HepG2 (cell line): ENCODE results near the gene STK32B. TPM values are rescaled to one million over a fixed set of nuclear protein-coding genes. Genes with fewer than 3 reads are reported as not detected.

Experiments used
- ATAC-seq: fragments of 200-7000 bp; cut with Tn5 transposase; 3 replicates; pipeline ENCODE4 v1.9.1; 2020; ENCODE audit warnings: mild to moderate bottlenecking, moderate library complexity
- BruUV-seq: library from RNA; stranded (reverse); fragments of 400-500 nt; replicated peaks from 2 replicates; lab custom pipeline; 2021; lab: Mats Ljungman, UMichigan
- CTCF ChIA-PET: fragments of 300-600 bp; formaldehyde crosslinking; extraction: SDS; loops from one replicate; lab custom pipeline; 2021; ENCODE audit warnings: low total read pairs, inconsistent platforms, low intra/inter-chr PET ratio; lab: Yijun Ruan, JAX
- POLR2A ChIA-PET: fragments of 350-600 bp; sonication (Branson Sonifier 250); formaldehyde crosslinking; loops from one replicate; lab custom pipeline; 2020; ENCODE audit warnings: antibody characterized with exemption, inconsistent platforms; lab: Yijun Ruan, JAX
- DNase-seq: peaks from one replicate; pipeline ENCODE4 v3.0.0-alpha.2; 2015; ENCODE audit warnings: low spot score
- FAIRE-seq: peaks from 3 replicates; lab custom pipeline; 2011; peaks lifted over from hg19 to GRCh38; lab: Jason Lieb, UNC
- H2AFZ ChIP-seq: one replicate; pipeline ENCODE4 v1.6.1; 2011; ENCODE audit warnings: low read length, inconsistent platforms
- H3K27ac ChIP-seq: fragments of 300-600 bp; 3 replicates; pipeline ENCODE4 v1.8.0; 2011; ENCODE audit warnings: mixed run types, mild to moderate bottlenecking, mixed read lengths, low read length, inconsistent platforms; ENCODE audit not compliant: insufficient read depth; ENCODE audit errors: extremely low read length
- H3K27me3 ChIP-seq, 2 experiments: fragments of 200-600 bp in 1 of 2; 2 replicates in 1 of 2; 3 replicates in 1 of 2; pipeline versions ENCODE4 v1.6.0 to v1.8.0; 2011; ENCODE audit warnings: low read length in 2 of 2, mild to moderate bottlenecking in 2 of 2, moderate library complexity in 2 of 2, inconsistent platforms in 1 of 2; ENCODE audit not compliant: insufficient read depth in 2 of 2, control insufficient read depth in 1 of 2
- H3K36me3 ChIP-seq, 2 experiments: fragments of 200-600 bp in 1 of 2; replicated peaks in 1 of 2; 2 replicates in 1 of 2; 3 replicates in 1 of 2; pipeline versions ENCODE4 v1.5.1 to v1.8.0; 2011; ENCODE audit warnings: low read length in 2 of 2, inconsistent platforms in 1 of 2; ENCODE audit not compliant: insufficient read depth in 2 of 2, control insufficient read depth in 1 of 2
- H3K4me1 ChIP-seq: 2 replicates; pipeline ENCODE4 v1.5.1; 2012; ENCODE audit warnings: low read length, inconsistent platforms; ENCODE audit not compliant: insufficient read depth
- H3K4me2 ChIP-seq: 2 replicates; pipeline ENCODE4 v1.6.0; 2011; ENCODE audit warnings: low read depth, low read length, inconsistent platforms
- H3K4me3 ChIP-seq, 3 experiments: fragments of 200-600 bp in 1 of 3; sonication (generic), shearing (Covaris generic) in 1 of 3; replicated peaks in 1 of 3; 2 replicates each; pipeline ENCODE4 v1.5.1; 2011 to 2016; ENCODE audit warnings: low read length in 3 of 3, inconsistent platforms in 2 of 3, low read depth in 2 of 3, mild to moderate bottlenecking in 2 of 3, control low read depth in 1 of 3, mixed read lengths in 1 of 3; ENCODE audit not compliant: insufficient read depth in 1 of 3
- H3K79me2 ChIP-seq: one replicate; pipeline ENCODE4 v1.6.1; 2011; ENCODE audit warnings: low read length, inconsistent platforms; ENCODE audit not compliant: insufficient read depth
- H3K9ac ChIP-seq: 2 replicates; pipeline ENCODE4 v1.6.0; 2011; ENCODE audit warnings: mild to moderate bottlenecking, low read depth, low read length, inconsistent platforms; ENCODE audit not compliant: insufficient read depth
- H3K9me3 ChIP-seq: 2 replicates; pipeline ENCODE4 v1.5.1; 2012; ENCODE audit warnings: mild to moderate bottlenecking, low read length
- H4K20me1 ChIP-seq: 2 replicates; pipeline ENCODE4 v1.6.0; 2011; ENCODE audit warnings: inconsistent platforms, mild to moderate bottlenecking, low read length, moderate library complexity; ENCODE audit not compliant: insufficient read depth
- CENPBD1 ChIP-seq: sonication (generic); formaldehyde crosslinking; IDR thresholded peaks from 2 replicates; pipeline ENCODE4 v1.8.0; 2022; ENCODE audit warnings: missing genetic modification reagents, low read depth, mild to moderate bottlenecking, borderline replicate concordance
- ETV5 ChIP-seq: IDR thresholded peaks from 2 replicates; pipeline ENCODE4 v1.6.1; 2018; ENCODE audit warnings: missing biosample characterization, missing genetic modification reagents, inconsistent platforms, borderline replicate concordance
- FOSL2 ChIP-seq: sonication (generic); formaldehyde crosslinking; IDR thresholded peaks from 2 replicates; pipeline ENCODE4 v1.4.0; 2020; ENCODE audit warnings: missing genetic modification reagents
- FOXM1 ChIP-seq: sonication (generic); formaldehyde crosslinking; IDR thresholded peaks from 2 replicates; pipeline ENCODE4 v1.5.0; 2020; ENCODE audit warnings: missing genetic modification reagents
- FOXO4 ChIP-seq: sonication (generic); formaldehyde crosslinking; conservative IDR thresholded peaks from 2 replicates; pipeline ENCODE4 v1.8.1; 2023; ENCODE audit warnings: missing genetic modification reagents
- NCOA1 ChIP-seq: sonication (generic); formaldehyde crosslinking; IDR thresholded peaks from 2 replicates; pipeline ENCODE4 v1.9.0; 2021; ENCODE audit warnings: missing genetic modification reagents
- RFX1 ChIP-seq: fragments of 450-650 bp; IDR thresholded peaks from 2 replicates; pipeline ENCODE4 v1.6.1; 2017
- SOX5 ChIP-seq: IDR thresholded peaks from 2 replicates; pipeline ENCODE4 v1.6.1; 2016; ENCODE audit warnings: borderline replicate concordance
- SRF ChIP-seq: IDR thresholded peaks from 2 replicates; pipeline ENCODE4 v1.6.1; 2011; ENCODE audit warnings: mild to moderate bottlenecking, low read depth, low read length, moderate library complexity
- TCF7 ChIP-seq: sonication (generic); IDR thresholded peaks from 2 replicates; pipeline ENCODE4 v1.6.1; 2016; ENCODE audit warnings: antibody characterized with exemption, low read depth
- ZBTB1 ChIP-seq: sonication (generic); formaldehyde crosslinking; IDR thresholded peaks from 2 replicates; pipeline ENCODE4 v1.4.0; 2020; ENCODE audit warnings: missing genetic modification reagents, borderline replicate concordance
- ZBTB26 ChIP-seq: IDR thresholded peaks from 2 replicates; pipeline ENCODE4 v1.6.1; 2016; ENCODE audit warnings: missing compliant biosample characterization, missing genetic modification reagents, borderline replicate concordance
- ZNF546 ChIP-seq: sonication (generic); formaldehyde crosslinking; conservative IDR thresholded peaks from 2 replicates; pipeline ENCODE4 v1.8.1; 2023; ENCODE audit warnings: mild to moderate bottlenecking, missing genetic modification reagents
- WGBS: methylation state at CpG from one replicate; pipeline ENCODE4 v1.1.6; 2017; ENCODE audit warnings: low lambda C conversion rate; 5-methylcytosine and 5-hydroxymethylcytosine counted together
- in situ Hi-C: cut with HindIII; loops from 2 replicates; pipeline ENCODE4 v1.10.0; 2017; ENCODE audit warnings: low pct_unique_long_range_greater_than_20kb; ENCODE audit not compliant: extremely low pct_ligation_motif_present
- intact Hi-C: fragments of 100-400 bp; cut with micrococcal nuclease; formaldehyde crosslinking; loops from one replicate; pipeline ENCODE4 v1.10.0; 2022; ENCODE audit not compliant: unreplicated experiment
- polyA plus RNA-seq, 8 experiments: library from polyadenylated mRNA; depleted of rRNA in 3 of 8; stranded (reverse) in 7 of 8; unstranded in 1 of 8; fragments of >200 nt; fragmentation: Illumina TruSeq in 4 of 8; extraction: Trizol in 4 of 8; gene quantifications; 2 replicates each; pipeline versions ENCODE4 v1.2.1 to v1.2.3, GENCODE V29; 2011 to 2016; ENCODE audit warnings: low read depth in 4 of 8, missing spikeins in 1 of 8, mixed read lengths in 1 of 8; ENCODE audit not compliant: insufficient read depth in 1 of 8
- total RNA-seq, 5 experiments: library from RNA; depleted of rRNA; stranded (reverse); fragments of >200 nt; fragmentation: Illumina TruSeq; extraction: Trizol; gene quantifications; 2 replicates each; pipeline ENCODE4 v1.2.3, GENCODE V29; 2016; ENCODE audit warnings: low read depth in 1 of 5

STK32B gene
- total and polyA plus RNA-seq, 2 of the 13 experiments (the other 11 are each of a cell fraction or from before 2014, with no cell fraction given): not detected

- ATAC-seq (no peak), DNase-seq (no peak), FAIRE-seq (no peak)
- no peak overlapping the region for H3K4me2 ChIP-seq
- TF ChIP-seq SRF: no peak
- no peak for TF ChIP-seq ETV5 (CRISPR knock-in tag)
- no peaks in the 10 kb centered on the region for H3K4me1 ChIP-seq
- H3K79me2 ChIP-seq: no peaks in the 10 kb centered on the region
- WGBS: 3% methylated on average over 6 of the region's 6 CpGs
- H3K4me3 ChIP-seq: no peak overlapping the region
- in situ Hi-C loops (no loop called here), intact Hi-C loops (no loop called here)
- no peaks in the 10 kb centered on the region for H3K36me3 ChIP-seq
- H3K27me3 ChIP-seq: peaks cover 0 to 3% of the 10 kb centered on the region in 2 experiments; a peak in 1 of 5 replicates
- CTCF ChIA-PET: no interaction called here
- no peak overlapping the region for H3K9ac ChIP-seq
- POLR2A ChIA-PET: no interaction called here
- no peaks in the 10 kb centered on the region; the same call in 1 of the 2 replicates for H4K20me1 ChIP-seq
- H3K9me3 ChIP-seq: no peaks in the 10 kb centered on the region
- BruUV-seq: no TSS peak
- no peak overlapping the region for H3K27ac ChIP-seq
- no peak overlapping the region for H2AFZ ChIP-seq
Measured at GRCh38 chr4:5372198-5372597, 320.9 kb downstream of the STK32B start.

- no peak for FAIRE-seq
- Histone ChIP-seq H3K9ac (no peak overlapping the region), H3K27ac (no peak overlapping the region), H3K79me2 (no peaks in the 10 kb centered on the region), H3K4me2 (no peak overlapping the region), H3K27me3 (peaks cover 0 to 3% of the 10 kb centered on the region in 2 experiments; a peak in 1 of 5 replicates), H3K36me3 (no peaks in the 10 kb centered on the region), H3K4me3 (no peak overlapping the region), H2AFZ (no peak overlapping the region), H3K4me1 (no peaks in the 10 kb centered on the region), H4K20me1 (no peaks in the 10 kb centered on the region; the same call in 1 of the 2 replicates), H3K9me3 (no peaks in the 10 kb centered on the region)
- intact Hi-C loops (no loop called here), in situ Hi-C loops (no loop called here)
- POLR2A ChIA-PET: no interaction called here
- no peak for DNase-seq
- no peak for ATAC-seq
- CTCF ChIA-PET: no interaction called here
- no peak for TF ChIP-seq FOXM1
- TF ChIP-seq ZBTB1 (CRISPR knock-in tag): no peak
- no peak for TF ChIP-seq FOXO4 (CRISPR knock-in tag)
- no peak for TF ChIP-seq CENPBD1 (CRISPR knock-in tag)
- no peak for TF ChIP-seq TCF7
- TF ChIP-seq NCOA1 (CRISPR knock-in tag): no peak
- TF ChIP-seq RFX1: no peak
- no peak for TF ChIP-seq ZNF546 (CRISPR knock-in tag)
- TF ChIP-seq FOSL2 (CRISPR knock-in tag): no peak
- TF ChIP-seq ZBTB26: no peak
- TF ChIP-seq SOX5 (CRISPR knock-in tag): no peak
- BruUV-seq: no TSS peak
- 17% methylated on average over 4 of the region's 4 CpGs for WGBS
Measured at GRCh38 chr4:5373327-5373726, 322.0 kb downstream of the STK32B start.
